ENCODE data around the gene MAOA.

DNA sequence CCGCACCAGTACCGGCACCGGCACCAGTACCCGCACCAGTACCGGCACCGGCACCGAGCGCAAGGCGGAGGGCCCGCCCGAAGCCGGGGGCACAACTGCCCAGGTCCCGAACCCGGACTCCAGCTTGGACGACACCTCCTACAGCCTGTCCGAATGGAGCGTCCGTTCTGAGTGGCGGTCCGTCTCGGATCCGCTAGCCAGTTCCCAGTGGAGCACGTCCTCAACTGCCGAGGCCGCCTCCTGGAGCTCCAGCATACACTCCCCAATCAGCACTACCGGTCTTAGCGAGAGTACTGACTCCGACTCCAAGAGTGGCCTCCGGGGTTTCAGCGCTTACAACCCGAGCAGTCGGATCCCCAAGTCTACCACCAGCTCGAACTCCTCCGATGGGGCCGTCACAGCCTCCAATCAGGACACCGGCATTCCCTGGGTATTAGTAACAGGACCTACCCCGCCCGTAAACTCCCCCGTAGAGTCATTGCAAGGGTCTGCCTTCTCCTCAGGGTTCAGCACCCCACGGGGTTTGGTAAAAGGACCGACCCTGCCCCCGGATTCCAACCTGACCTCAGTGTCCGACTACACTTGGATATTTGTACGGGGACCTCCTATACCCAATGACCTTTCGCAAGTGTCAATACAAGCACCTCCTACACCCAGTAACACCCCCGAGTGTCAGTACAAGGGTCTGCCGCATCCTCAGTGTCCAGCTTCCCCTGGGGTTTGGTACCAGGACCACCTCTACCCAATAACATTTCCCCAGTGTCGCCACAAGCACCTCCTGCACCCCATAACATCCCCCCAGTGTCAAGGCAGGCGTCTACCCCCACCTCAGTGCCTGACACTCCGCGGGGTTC lies 721 bp upstream of the MAOA start:
- TF ChIP-seq CTCF (IDR thresholded peaks at IDR 0.05) (no peak), EZH2 (IDR thresholded peaks at IDR 0.05) (no peak)
